ACHN (cell line): ENCODE results near the gene CLPTM1L.
"Not testable (repeated sequence)": the region's sequence is repeated elsewhere in the genome, so short reads cannot be mapped to it uniquely, and the experiment has no call there.

ENCODE experiments used
- DNase-seq: peaks from one replicate; pipeline ENCODE4 v3.0.0-alpha.2; 2015
- in situ Hi-C: cut with HindIII; loops from 2 replicates; pipeline ENCODE4 v1.10.0; 2017; ENCODE audit warnings: low sequenced_read_pairs, low pct_ligation_motif_present, low pct_unique_long_range_greater_than_20kb

Gene CLPTM1L

GRCh38 chr5:1302258-1302657 is 42.6 kb downstream of the CLPTM1L start:
- no peak for DNase-seq
- in situ Hi-C loops: no loop called here

- in situ Hi-C loops: no loop called here
Observed at GRCh38 chr5:1300581-1301083, 44.3 kb downstream of the CLPTM1L start.

GRCh38 chr5:1299961-1300360 is 44.9 kb downstream of the CLPTM1L start:
- no peak for DNase-seq
- in situ Hi-C loops: no loop called here

More at GRCh38 chr5:1300581-1301083, 44.3 kb downstream of the CLPTM1L start:
- DNase-seq: no peak

GRCh38 chr5:1299511-1299850 is 45.4 kb downstream of the CLPTM1L start:
- DNase-seq: no peak
- in situ Hi-C loops: no loop called here

GRCh38 chr5:1298723-1299510 is 46.0 kb downstream of the CLPTM1L start:
- DNase-seq: no peak
- in situ Hi-C loops: no loop called here

GRCh38 chr5:1298067-1298551 is 46.8 kb downstream of the CLPTM1L start:
- in situ Hi-C loops: no loop called here
- no peak for DNase-seq

- DNase-seq: no peak
- in situ Hi-C loops: no loop called here
Observed at GRCh38 chr5:1297243-1297642, 47.7 kb downstream of the CLPTM1L start.

- in situ Hi-C loops: no loop called here
- no peak for DNase-seq
Observed at GRCh38 chr5:1295650-1296037, 49.3 kb downstream of the CLPTM1L start.

- DNase-seq: no peak
- in situ Hi-C loops: no loop called here
Observed at GRCh38 chr5:1294835-1295649, 49.9 kb downstream of the CLPTM1L start, which contains the start of gene TERT. Gene TERT (minus strand): TSS chr5:1295068. CDS start chr5:1294989, 79 bp downstream.

GRCh38 chr5:1294206-1294834 is 50.6 kb downstream of the CLPTM1L start:
- DNase-seq: no peak
- in situ Hi-C loops: no loop called here

- in situ Hi-C loops: no loop called here
- no peak for DNase-seq
Observed at GRCh38 chr5:1293416-1294205, 51.3 kb downstream of the CLPTM1L start.

GRCh38 chr5:1292846-1293415 is 52.0 kb downstream of the CLPTM1L start:
- in situ Hi-C loops: no loop called here
- no peak for DNase-seq

- in situ Hi-C loops: no loop called here
- no peak for DNase-seq
Observed at GRCh38 chr5:1292139-1292538, 52.8 kb downstream of the CLPTM1L start.

GRCh38 chr5:1291611-1292080 is 53.3 kb downstream of the CLPTM1L start:
- DNase-seq: no peak
- in situ Hi-C loops: no loop called here

GRCh38 chr5:1290956-1291355 is 53.9 kb downstream of the CLPTM1L start:
- in situ Hi-C loops, DNase-seq: not testable (repeated sequence)

GRCh38 chr5:1289559-1289958 is 55.3 kb downstream of the CLPTM1L start:
- DNase-seq, in situ Hi-C loops: not testable (repeated sequence)

GRCh38 chr5:1288439-1289335 is 56.2 kb downstream of the CLPTM1L start:
- in situ Hi-C loops: no loop called here
- DNase-seq: no peak
